Right ventricle myocardium superior (tissue), 1 donor: ENCODE results near the gene RALGAPA1. TPM values are rescaled to one million over a fixed set of nuclear protein-coding genes. Genes with fewer than 3 reads are reported as not detected.

Source experiments
- ATAC-seq: fragments of 200-7000 bp; cut with Tn5 transposase; one replicate; pipeline ENCODE4 v1.9.1; 2020; ENCODE audit warnings: mild to moderate bottlenecking; ENCODE audit not compliant: poor library complexity
- DNase-seq: peaks from one replicate; pipeline ENCODE4 v3.0.0-alpha.2; 2020
- intact Hi-C: fragments of 100-400 bp; cut with DNase I; formaldehyde crosslinking; loops from one replicate; pipeline ENCODE4 v1.11.2; 2022
- total RNA-seq: library from RNA; stranded (reverse); fragmentation: NEBNext Ultra II Directional; extraction: Animal tissue kit (Norgen Biotek cat#: 25700); gene quantifications from one replicate; pipeline ENCODE4 v1.2.1, GENCODE V29; 2021
- donor health status: DM: no; HTN: yes; CAD: no; lungs with severe emphysema.

The RALGAPA1 gene
- total RNA-seq, 1 donor from 2014 or later: 31.3 TPM

DNA sequence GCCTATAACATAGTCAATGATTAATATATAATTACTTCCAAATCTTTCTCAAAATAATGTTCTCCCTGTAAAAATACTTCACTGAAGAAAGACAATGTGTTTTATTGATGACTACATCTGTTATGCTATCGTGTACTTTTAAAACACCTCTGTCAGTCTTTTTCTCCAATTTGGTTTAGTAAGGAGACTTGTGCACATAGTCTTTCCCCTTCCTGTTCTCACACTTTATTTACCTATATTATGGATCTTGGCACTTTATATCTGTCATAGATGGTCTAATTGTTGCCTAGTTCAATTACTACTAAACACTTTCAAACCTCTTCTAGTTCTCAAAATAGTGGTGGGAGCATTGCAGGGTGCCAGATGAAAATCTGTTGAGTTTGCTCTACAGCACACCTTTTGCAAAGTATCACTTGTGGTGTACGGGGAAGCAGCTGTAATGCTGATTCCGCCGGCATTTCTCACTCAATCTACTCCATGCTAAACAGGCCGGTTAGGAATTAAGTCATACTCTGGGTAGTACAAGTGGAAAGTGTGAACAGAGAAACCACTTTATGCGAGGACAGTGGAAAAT lies 276.2 kb downstream of the RALGAPA1 start:
- no peak for ATAC-seq
- DNase-seq: no peak
- intact Hi-C loops: no loop called here

DNA sequence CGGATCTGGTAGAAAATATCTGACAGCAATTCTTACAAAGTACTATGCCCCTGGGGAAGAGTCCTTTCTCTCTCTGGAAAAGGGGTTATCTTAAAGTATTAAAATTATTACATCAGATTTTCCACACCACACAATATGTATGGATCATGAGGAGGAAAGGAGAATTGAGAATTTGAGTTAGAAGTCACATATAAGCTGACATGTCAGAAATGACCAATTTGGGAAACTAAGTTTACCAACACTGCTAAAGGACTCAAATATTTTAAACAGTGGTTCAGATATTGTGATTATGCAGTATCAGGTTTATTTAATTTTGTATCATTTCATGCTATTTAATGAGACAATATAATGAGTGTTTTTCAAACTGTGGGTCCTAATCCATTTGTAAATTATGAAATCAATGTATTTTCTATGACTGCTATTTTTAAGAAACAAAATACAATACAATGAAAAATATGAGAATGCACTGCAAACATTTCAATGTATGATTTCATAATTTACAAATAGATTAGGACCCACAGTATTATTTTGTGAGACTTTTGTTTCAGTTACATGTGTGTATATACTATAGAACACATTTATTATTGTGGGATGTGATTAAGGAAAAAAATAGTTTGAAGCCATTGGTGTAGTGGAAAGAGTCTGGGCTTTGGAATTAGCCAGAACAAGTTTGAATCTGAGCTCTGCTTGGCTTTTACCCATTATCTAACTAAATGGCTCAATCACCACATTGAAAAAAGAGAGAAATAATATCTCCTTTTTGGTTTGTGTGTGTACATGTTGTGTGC lies 276.9 kb downstream of the RALGAPA1 start:
- intact Hi-C loops: no loop called here
- no peak for DNase-seq
- ATAC-seq: no peak

DNA sequence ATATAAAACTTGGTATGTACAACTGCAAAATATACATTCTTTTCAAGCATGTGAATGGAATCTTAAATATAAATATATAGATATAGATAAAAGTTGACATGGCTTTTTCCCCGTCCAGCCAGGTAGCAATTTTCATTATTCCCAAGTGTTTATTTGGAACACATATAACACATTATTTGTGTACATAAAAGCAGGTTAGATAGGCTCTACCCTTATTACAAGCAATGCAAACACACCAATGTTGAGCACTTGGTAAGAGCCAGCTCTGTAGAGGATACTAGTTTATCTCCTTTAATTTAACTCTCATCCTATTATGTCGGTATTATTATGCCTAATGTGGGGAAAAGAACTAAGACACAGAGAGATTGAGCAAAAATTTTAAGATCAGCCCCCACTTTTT lies 282.1 kb downstream of the RALGAPA1 start:
- ATAC-seq: no peak
- DNase-seq: no peak
- intact Hi-C loops: no loop called here

DNA sequence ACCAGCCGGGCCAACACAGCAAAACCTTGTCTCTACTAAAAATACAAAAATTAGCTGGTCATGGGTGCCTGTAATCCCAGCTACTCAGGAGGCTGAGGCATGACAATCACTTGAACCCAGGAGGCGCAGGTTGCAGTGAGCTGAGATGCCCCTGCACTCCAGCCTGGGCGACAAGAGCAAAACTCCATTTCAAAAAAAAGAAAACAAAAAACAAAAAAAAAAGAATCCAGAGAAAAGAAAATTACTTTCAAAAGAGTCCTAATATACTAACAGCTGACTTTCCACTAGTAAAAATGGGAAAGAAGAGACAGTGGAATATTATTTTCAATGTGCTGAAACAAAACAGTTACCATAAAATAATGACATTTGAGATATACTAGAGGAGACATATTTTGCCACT lies 283.4 kb downstream of the RALGAPA1 start:
- intact Hi-C loops: no loop called here
- no peak for ATAC-seq
- DNase-seq: no peak

DNA sequence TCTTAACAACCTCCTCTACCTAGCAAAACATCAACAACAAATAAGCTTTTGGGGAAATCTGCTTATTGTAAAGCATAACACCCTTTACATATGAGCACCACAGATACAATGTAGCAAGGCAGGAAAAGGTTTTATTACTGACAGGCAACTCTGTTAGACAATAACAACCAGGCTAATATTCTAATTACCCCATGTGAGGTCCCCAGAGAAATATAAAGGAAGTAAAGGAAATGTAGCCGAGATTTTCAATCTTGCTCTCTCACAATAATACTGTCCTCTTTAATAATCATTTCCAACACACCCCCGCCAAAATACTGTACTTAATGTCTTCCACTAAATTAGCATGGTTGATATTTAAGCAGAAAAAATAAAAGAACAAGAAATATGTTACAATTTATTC lies 289.1 kb downstream of the RALGAPA1 start:
- intact Hi-C loops: no loop called here
- DNase-seq: no peak
- ATAC-seq: no peak

DNA sequence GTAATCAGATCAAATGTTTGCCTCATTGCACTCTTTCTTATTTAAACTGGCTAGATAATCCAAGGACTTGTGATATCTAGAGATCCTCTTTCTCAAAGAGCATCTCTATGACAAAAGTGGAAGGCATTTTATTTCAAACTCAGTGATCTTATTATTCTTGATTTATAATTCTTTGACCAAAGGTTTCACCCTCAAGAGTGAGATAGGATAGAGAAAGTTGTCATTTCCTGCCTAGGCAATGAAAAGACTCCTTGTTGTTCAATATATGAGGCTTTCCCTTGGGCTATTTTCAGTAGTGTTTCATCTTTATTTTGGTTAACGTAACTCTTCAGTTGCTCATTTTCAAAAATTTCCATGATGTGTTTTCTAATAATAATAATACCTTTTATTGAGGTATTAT lies 293.2 kb downstream of the RALGAPA1 start:
- DNase-seq (no peak), ATAC-seq (no peak)
- intact Hi-C loops: no loop called here

DNA sequence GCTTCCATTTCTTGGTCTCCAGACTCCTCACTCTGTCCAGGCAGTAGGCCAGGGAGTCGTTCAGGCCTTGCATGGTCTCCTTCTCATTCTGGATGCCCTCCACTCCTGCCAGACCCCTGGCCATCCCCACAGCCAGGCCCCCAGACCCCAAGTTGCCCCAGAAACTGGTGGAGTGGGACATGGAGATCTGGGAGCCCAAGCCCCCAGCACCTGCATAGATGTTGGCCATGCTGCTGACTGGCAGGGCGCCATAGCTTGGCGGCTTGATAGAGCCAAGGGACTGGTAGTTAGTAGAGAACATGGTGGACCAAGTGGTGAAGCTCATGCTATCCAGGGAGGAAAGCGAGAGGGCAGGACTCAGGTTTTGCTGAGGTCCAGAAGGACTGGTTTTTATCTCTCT lies 296.3 kb downstream of the RALGAPA1 start:
- DNase-seq: no peak
- intact Hi-C loops: no loop called here
- no peak for ATAC-seq

DNA sequence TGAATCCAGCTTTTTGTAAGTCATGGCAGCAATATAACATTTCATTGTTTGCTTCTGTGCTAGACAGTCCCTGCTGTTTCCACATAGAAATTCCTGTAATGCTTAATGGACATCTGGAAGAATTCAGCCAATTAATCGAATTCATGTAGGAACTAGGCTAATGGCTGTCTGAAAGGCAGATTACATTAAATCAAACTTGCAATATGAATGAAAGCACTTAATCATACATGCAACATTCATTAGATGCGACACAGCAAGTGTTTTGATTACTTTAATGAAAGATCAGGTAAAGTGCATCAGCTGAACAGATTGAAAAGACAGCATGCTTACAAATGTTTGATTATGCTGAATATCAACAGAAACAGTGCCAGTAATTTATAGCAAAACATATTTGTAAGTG lies 299.2 kb downstream of the RALGAPA1 start:
- ATAC-seq: no peak
- intact Hi-C loops: no loop called here
- DNase-seq: no peak

DNA sequence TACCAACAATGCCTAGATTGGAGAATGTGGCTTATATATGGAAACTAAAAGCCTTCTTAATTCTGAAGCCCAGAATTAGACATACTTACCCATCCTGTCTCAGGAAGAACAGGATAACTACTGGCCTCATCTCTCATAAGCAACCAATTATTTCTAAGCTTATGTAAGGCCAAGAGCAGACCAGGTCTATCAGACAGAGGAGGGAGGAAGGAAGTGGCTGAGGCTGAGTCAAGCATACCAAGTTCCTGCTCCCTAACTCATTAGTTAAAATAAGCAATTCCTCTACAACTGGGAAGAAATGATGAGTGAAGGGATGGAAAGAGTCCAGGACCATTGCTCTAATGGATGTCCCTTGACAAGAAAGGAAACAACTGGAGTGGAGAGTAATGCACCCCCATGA lies 302.2 kb downstream of the RALGAPA1 start:
- DNase-seq (no peak), ATAC-seq (no peak)
- intact Hi-C loops: no loop called here

DNA sequence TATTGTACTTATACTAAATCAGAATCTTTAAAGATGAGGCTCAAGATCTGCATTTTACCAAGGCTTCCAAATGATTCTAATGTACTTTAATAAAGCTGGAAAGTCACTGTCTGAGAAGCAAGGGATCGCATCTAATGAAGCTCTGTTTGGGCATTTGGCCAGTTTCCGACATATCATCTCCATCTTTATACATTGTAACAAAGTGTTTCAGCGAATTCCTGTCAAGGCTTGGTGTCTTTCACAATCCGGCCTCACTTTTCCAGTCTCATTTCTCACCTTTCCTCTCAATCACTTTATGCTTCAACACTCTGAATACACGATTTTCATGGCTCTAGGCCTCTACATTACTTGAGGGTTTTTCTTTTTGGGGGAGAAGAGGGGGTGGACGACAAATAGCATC lies 302.6 kb downstream of the RALGAPA1 start:
- DNase-seq (no peak), ATAC-seq (no peak)
- intact Hi-C loops: no loop called here

DNA sequence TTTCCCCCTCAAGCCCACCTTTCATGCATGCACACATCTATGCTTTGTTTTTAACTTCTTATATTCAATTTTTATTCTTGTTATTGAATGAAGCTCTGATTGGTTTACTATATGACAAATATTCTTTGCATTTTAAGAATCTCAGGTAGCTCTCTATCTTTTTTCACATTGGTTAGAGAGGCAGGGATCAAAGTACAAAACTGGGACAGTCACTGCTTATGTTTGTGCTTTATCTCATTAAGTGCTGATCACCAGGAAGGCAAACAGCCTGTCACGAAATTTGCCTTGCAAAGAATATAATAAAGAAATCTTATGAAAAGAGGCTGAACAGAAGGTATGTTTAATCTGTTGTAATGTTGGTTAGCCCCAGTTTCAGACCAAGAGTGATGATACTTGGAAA lies 304.8 kb downstream of the RALGAPA1 start:
- no peak for ATAC-seq
- DNase-seq: no peak

DNA sequence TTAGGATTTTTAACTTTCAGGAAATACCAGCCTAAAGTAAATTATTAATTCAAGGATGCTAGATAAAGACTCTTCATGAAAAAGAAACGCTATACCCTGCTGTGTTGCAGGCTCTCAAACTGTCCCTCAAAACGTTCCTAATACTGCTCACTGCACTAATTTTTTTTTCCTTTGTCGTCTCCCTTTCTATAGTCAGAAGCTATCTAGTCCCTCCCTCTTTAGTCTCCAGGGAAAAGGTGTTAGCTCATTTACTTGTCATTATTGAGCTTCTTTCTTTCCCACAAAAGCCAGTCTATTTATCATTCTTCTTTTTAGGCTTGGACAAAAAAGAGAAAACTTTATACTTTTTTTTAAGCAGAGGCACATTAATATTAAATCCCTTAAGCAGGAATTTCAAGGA lies 305.4 kb downstream of the RALGAPA1 start:
- intact Hi-C loops: no loop called here
- ATAC-seq: no peak
- DNase-seq: no peak

More for the DNA sequence above, 304.8 kb downstream of the RALGAPA1 start:
- intact Hi-C loops: no loop called here

DNA sequence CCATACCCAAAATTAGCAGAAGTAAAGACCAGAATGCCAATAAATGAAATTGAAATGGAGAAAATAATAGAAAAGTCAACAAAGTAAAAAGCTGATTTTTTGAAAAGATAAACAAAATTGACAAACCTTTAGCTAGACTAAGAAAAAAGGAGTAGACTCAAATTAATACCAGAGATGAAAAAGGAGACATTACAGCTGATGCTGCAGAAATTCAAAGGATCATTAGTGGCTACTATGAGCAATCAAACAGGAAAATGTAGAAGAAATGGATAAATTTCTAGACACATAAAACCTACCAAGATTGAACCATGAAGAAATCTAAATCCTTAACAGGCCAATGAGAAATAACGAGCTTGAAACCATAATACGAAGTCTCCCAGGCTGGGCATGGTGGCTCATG lies 309.9 kb downstream of the RALGAPA1 start:
- intact Hi-C loops: no loop called here
- no peak for DNase-seq
- no peak for ATAC-seq

DNA sequence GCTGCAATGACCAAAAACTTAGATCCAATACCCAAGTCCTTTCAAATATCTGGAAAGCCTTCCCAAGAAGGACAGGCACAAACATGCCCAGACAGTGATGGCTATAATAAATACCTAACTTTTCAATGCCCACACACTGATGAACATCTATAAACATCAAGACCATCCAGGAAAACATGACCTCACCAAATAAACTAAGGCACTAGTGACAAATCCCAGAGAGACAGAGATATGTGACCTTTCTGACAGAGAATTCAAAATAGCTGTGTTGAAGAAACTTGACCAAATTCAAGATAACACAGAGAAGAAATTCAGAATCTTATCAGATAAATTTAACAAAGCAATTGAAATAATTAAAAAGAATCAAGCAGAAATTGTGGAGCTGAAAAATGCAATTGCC lies 313.8 kb downstream of the RALGAPA1 start:
- ATAC-seq: no peak
- intact Hi-C loops: no loop called here
- DNase-seq: no peak

DNA sequence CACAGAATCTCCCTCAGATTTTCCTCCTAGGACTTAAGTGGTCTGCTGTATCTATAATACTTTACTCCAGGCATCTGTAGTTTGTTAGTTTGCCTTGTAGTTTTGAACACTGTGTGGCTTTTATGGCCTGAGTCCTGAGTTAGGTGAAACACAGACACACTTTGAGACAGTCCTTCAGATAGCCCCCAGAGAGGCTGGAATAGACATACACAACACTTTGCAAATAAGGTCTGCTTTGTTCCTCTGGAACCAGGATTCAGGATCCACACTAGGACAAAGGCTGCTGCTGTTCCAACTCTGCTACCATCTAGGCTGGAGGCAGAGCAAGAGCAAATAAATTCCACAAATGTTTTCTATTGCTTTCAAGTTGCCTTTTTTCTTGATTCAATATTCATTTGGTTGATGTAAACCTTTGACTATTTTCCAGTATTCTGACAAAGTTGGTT lies 316.5 kb downstream of the RALGAPA1 start:
- no peak for DNase-seq
- intact Hi-C loops: no loop called here
- no peak for ATAC-seq

Other genes starting within 250 kb of the RALGAPA1 start
- gene BRMS1L, start 17.0 kb upstream of the RALGAPA1 start, total RNA-seq: 10.3 TPM